HG02763 (cell line): Measurements from ENCODE around the gene NFATC3.

Experiments used
- ATAC-seq: cut with Tn5 transposase; IDR thresholded peaks from one replicate; pipeline ENCODE4 v1.9.1; 2021; ENCODE audit warnings: mild to moderate bottlenecking, moderate library complexity; ENCODE audit not compliant: unreplicated experiment

NFATC3 gene

DNA sequence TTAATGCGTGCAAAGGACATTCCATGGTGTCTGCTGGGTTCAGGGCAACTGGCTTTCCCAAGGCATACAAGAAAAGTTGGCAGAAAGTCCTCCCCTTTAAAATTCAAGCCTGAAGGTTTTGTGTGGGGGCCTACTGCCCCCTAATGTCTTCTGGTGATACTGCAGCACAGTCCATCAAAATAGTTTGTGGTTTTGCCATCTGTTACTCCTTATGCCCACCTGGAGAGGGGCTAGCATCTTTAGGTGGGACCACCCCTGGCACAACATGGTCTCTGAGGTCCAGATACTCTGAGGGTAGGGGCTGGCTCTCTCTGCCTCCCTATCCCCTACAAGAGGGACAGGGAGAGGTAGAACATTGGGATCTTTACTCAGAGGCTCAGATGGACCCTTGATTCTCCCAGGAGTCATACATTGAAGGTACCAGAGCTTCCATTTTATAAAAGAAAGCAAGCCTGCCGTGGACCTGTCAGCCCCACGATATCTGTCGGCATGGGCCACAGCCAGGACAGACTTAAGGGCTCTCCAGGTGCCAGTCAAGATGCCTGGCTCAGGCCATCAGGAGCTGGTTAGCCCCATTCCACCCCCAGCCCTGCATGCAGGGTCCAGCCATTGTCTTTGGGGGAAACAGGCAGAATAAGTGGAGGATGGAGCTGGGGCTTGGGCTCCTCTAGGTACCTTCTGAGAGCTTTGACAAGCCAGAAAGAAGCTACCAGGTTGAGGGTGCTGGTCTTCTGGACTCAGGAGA, 144.4 kb downstream of the NFATC3 start:
- no peak for ATAC-seq

- no peak for ATAC-seq
These were observed 145.0 kb downstream of the NFATC3 start for GRCh38 chr16:68230176-68230571.

DNA sequence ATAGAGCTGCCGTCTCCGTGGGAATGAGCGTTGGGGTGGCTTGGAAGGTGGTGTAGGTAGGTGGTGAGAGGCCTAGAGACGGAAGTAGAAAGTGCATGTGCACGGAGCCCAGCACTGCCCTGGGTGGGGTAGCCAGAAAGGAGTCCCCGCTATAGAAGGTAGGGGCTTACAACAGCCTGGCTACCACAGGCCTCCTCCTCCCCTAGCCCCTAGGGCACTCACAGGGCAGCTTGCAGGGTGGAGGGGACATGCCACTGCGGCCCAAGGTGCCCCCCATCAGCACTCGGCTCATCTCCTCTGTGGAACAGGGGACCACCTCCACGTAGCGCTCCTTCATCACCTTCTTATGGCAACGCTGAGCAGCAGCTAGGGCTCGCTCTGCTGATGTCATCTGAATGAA, 145.8 kb downstream of the NFATC3 start:
- ATAC-seq, result no peak

GRCh38 chr16:68231384-68232136, 146.4 kb downstream of the NFATC3 start:
- no peak for ATAC-seq

DNA sequence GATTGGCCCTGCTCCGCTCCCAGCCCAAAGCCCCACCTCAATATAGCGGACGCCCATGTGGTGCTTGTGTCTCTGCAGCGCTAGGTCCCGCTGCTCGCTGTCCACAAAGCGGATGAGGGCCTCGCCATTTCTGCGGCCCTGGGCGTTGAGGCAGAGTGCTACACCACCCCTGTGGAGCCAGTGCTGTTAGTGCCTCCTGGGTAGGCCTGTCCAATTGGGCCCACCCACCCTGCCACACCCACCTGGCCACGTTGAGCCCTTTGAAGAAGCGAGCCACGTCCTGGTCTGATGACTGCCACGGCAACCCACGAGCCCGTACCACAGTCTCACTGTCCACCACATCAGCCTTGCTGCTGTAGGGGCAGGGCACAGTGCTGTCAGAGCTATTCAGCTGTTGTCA, 147.2 kb downstream of the NFATC3 start:
- ATAC-seq, result no peak

GRCh38 chr16:68233085-68233834, 148.1 kb downstream of the NFATC3 start:
- no peak for ATAC-seq

DNA sequence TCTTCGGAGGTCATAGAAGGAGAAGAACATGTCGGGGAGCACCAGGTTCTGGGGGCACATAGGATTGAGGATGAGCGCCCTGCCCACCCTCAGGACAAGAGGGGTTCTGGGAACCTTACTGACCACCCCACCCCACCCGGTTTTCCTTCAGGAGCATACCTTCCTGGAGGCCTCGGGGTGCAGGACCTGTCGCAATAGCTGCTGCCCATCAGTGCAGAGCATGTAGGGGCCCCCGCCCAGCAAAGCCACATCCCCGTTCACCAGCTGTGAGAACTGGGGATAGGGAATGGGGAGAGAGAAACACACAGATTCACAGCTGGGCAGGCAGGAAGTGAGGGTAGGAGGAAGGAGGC, 148.6 kb downstream of the NFATC3 start:
- no peak for ATAC-seq

DNA sequence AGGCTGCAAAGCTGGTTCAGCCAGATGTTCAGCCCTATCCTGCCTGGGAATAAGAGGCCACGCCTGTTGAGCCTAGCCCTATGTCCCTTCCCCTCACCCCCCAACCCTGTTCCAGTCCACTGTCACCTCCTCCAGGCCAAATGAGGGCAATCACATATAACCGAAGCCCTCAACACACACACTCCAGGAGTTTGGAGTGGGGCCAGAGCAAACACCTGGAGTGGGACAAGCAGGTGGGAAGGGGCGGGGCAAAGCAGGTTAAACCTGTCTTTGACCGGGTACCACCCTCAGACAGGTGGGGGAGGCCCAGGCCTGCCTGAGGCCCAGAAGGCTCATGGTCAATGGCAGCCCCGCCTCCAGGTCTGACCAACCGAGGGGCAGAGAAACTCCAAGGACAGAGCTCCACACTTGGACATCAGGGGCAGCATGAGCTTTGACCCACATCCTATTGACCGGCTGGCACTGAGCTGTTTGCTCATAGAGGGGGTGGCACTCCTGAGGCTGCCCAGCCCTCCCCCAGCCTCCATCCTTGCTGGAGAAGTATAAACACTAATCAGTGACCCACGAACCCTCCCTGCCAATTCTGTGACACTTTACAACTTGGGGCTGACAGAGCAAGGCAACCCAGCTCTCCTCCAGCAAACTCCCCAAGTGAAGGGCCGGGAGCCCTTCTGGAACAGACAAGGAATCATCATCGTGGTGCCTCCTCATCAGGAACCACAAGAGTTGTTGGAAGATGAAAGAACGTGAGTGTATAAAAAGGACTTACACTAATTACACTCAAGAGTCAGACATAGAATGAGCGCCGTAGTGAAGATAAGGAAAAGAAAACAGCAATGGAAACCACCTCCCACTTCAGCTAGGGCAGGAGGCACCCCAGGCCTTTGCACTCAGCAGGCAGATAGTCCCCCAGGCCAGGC, 149.3 kb downstream of the NFATC3 start:
- no peak for ATAC-seq

- no peak for ATAC-seq
These were observed 150.1 kb downstream of the NFATC3 start for GRCh38 chr16:68235108-68235886.

DNA sequence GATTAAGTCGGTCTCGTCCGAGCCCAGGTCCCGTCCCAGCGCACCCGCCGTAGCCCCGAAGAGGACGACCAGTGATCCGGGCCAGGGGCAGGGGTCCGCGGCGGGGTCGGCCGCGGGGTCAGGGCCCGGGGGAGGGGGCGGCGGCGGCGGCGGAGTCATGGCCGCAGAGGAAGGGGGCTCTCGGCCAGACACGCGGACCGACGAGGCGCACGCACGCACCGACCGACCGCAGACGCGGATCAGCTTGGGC, 150.6 kb downstream of the NFATC3 start, which contains the start of gene ESRP2:
TSS of gene ESRP2 (minus strand) at position 241 of the 250 bp plus-strand sequence. CDS start at position 159, 82 bp downstream.
- ATAC-seq, result no peak

GRCh38 chr16:68236137-68236825, 151.1 kb downstream of the NFATC3 start:
- ATAC-seq, result no peak

DNA sequence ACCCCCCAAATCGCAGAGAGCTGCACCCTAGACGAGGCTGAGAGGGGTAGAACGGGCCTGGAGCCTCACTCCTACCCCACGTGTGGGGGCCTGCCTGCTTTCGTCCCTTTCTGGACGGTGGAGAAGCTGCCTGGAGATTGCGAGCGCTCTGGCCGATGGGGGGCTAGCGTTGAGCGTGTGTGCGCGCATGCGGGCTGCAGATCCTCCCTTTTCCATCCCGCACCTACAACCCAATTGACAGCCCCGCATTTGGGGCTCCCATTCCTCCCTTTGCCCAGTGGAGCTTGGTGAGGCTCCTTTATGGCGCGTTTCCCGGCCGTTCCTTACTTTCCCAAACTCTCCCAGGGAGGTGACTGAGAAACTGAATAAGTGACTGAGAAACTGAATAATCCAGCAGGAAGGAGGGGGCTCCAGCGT, 151.7 kb downstream of the NFATC3 start:
- no peak for ATAC-seq

GRCh38 chr16:68237243-68238028, 152.3 kb downstream of the NFATC3 start:
- ATAC-seq, result peak; percentile 84

DNA sequence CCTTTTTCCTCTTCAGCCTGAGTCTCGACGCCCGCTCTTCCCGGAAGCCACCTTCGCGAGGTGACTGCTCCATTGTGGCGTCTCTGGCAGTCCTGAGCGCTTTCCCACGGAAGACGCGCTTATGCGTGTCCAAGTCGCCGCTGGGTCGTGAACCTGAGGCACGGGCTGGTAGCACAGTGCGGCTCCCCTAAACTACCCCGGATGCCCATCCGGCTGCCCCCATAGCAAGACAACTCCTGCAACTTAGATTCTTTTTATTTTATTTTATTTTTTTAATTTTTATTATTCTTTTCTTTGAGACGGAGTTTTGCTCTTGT, 152.8 kb downstream of the NFATC3 start:
- no peak for ATAC-seq

DNA sequence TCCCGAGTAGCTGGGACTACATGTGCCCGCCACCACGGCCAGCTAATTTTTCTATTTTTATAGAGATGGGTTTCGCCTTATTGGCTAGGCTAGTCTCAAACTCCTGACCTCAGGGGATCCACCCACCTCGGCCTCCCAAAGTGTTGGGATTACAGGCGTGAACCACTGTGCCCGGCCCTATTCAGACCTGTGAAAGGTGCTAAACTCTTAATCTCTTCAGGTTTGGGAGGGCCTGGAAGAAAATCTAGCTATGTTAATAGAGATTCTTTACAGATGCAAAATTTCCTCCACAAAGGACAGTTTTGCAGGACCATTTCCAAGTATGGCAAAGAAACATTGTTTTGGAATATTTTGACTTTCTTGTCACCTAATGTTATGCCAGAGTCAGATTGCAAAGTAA, 156.9 kb downstream of the NFATC3 start:
- ATAC-seq, result no peak

DNA sequence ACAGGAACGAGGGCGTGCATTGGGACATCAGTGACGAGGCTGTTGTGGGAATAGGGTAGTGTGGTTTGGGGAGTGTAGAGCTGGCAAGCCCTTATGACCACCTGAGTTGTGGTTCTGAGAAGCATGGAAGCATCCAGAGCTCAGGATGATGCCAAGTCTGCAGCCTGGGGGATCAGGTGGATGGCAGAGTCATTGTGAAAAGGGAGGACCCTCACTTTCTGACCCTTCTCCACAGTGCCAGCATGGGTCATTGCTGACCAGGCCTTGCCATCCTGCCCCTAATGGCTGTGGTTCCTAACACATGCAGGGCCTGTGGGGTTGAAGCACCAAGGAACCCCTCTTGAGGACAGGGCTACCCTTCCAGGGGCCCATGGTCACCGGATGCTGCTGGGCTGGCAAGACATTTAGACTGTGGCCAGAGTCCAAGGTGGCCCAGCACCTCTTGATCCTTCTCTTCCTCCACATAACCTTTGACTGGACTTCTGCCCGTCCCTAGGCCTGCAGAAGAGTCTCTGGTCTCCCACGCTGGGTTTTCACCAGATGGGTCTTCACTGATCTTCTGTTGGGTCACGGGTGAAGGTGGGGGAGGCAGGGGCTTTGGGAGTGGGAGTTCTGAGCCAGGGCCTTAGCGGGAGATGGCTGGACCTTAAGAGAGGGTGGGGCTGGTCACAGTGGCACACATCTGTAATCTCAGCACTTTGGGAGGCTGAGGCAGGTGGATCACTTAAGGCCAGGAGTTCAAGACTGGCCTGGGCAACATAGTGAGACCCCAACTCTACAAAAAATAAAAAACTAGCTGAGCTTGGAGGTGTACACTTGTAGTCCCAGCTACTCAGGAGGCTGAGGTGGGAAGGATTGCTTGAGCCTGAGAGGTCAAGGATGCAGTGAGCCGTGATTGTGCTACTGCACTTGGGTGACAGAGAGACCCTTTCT, 158.0 kb downstream of the NFATC3 start:
- no peak for ATAC-seq

DNA sequence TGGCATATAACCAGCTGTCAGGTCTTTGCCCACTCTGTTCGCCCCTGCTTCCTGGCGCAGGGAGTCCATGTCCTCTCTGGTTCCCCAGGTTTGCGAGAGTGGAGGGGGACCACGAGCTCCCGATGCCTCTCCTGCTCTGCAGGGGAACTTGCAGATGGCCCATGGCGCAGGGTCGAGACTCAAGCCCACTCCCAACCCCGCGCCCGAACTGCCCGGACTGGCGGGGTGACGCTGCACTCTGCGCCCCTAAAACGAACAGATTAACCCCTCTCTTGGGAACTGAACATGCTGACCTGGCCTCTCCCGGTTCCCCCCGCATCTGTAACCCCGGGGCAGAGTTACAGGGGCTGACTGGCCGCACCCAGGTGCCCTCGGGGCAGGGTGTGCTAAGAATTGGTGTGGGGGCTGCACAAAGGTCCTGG, 159.3 kb downstream of the NFATC3 start:
- ATAC-seq, result no peak
